K562 (cell line): Measurements from ENCODE around the gene HSF4. TPM values are rescaled to one million over a fixed set of nuclear protein-coding genes. Genes with fewer than 3 reads are reported as not detected.
A peak's percentile ranks its signal among the peaks of the same experiment; 100 is the strongest.

Experiments used
- DACH1 ChIP-seq: fragments of 450-650 bp; IDR thresholded peaks from 2 replicates; pipeline ENCODE4 v1.6.1; 2018; ENCODE audit not compliant: partially characterized antibody
- HCFC1 ChIP-seq: IDR thresholded peaks from 2 replicates; pipeline ENCODE4 v1.6.1; 2012; ENCODE audit warnings: low read depth, low read length, improper control_type of control experiment
- PCBP2 ChIP-seq: fragments of 200-400 bp; formaldehyde crosslinking; IDR thresholded peaks from 2 replicates; pipeline ENCODE4 v1.6.1; 2018; ENCODE audit warnings: low read length, low read depth, mild to moderate bottlenecking, moderate library complexity; ENCODE audit not compliant: poor library complexity, severe bottlenecking
- PURB ChIP-seq: sonication (generic); formaldehyde crosslinking; IDR thresholded peaks from 2 replicates; pipeline ENCODE4 v1.9.0; 2021; ENCODE audit warnings: low read depth, mild to moderate bottlenecking, missing genetic modification reagents
- RUNX1 ChIP-seq: sonication (generic); IDR thresholded peaks from 2 replicates; pipeline ENCODE4 v1.6.1; 2016; ENCODE audit warnings: antibody characterized with exemption, low read depth
- SP1 ChIP-seq: sonication (generic); formaldehyde crosslinking; IDR thresholded peaks from 2 replicates; pipeline ENCODE4 v1.8.1; 2022; ENCODE audit warnings: mild to moderate bottlenecking, missing genetic modification reagents
- ZFP36 ChIP-seq: fragments of 150-350 bp; IDR thresholded peaks from 2 replicates; pipeline ENCODE4 v1.6.1; 2018; ENCODE audit warnings: low read length, low read depth; ENCODE audit not compliant: partially characterized antibody
- ZNF165 ChIP-seq: fragments of 250-450 bp; sonication (Bioruptor Pico); IDR thresholded peaks from 2 replicates; pipeline ENCODE4 v1.4.0; 2020; ENCODE audit warnings: borderline replicate concordance
- polyA plus RNA-seq, 8 experiments: library from polyadenylated mRNA; depleted of rRNA in 4 of 8; stranded (reverse) in 5 of 8; unstranded in 3 of 8; fragments of >200 nt; fragmentation: Nextera tagmentation in 2 of 8; fragmentation: Illumina TruSeq in 1 of 8; extraction: Ambion mirVana in 2 of 8; extraction: Trizol in 1 of 8; gene quantifications; 2 replicates each; pipeline versions ENCODE4 v1.2.1 to v1.2.3, GENCODE V29; 2011 to 2014; ENCODE audit warnings: inconsistent platforms in 1 of 8, missing spikeins in 1 of 8
- total RNA-seq, 7 experiments: library from RNA; depleted of rRNA in 6 of 7; stranded (reverse); fragments of >200 nt in 6 of 7; fragmentation: Illumina TruSeq in 2 of 7; extraction: Trizol in 2 of 7; gene quantifications; 2 replicates each; pipeline versions ENCODE4 v1.2.1 to v1.2.3, GENCODE V29; 2011 to 2021; ENCODE audit warnings: low replicate concordance in 1 of 7
- TF ChIP-seq, protein P1 (sequence below): sonication (generic); formaldehyde crosslinking; IDR thresholded peaks from 2 replicates; pipeline ENCODE4 v1.8.0; 2023; ENCODE audit warnings: missing genetic modification reagents, mild to moderate bottlenecking, borderline replicate concordance
- TF ChIP-seq, protein P2 (sequence below), 2 experiments: IDR thresholded peaks; 2 replicates each; pipeline ENCODE4 v1.6.1; 2011; ENCODE audit warnings: borderline replicate concordance in 1 of 2, control low read depth in 1 of 2, low read depth in 1 of 2, low read length in 1 of 2, mild to moderate bottlenecking in 1 of 2, mixed read lengths in 1 of 2, moderate library complexity in 1 of 2; ENCODE audit not compliant: insufficient read depth in 1 of 2, insufficient read length in 1 of 2, poor library complexity in 1 of 2, severe bottlenecking in 1 of 2; ENCODE audit errors: extremely low read depth in 1 of 2
- TF ChIP-seq, protein P3 (sequence below), 2 experiments: fragments of 450-650 bp; IDR thresholded peaks; 2 replicates each; pipeline ENCODE4 v1.6.1; 2018; ENCODE audit warnings: mild to moderate bottlenecking in 2 of 2, low read depth in 1 of 2; ENCODE audit not compliant: partially characterized antibody in 2 of 2
- TF ChIP-seq, protein P4 (sequence below): sonication (generic); formaldehyde crosslinking; IDR thresholded peaks from 2 replicates; pipeline ENCODE4 v1.8.0; 2023; ENCODE audit warnings: mild to moderate bottlenecking, missing genetic modification reagents

The HSF4 gene
- total and polyA plus RNA-seq, 9 of the 15 experiments (the other 6 are each of a cell fraction or from before 2014, with no cell fraction given), result 0.50 to 35.4 (median 8.8) TPM; not detected in 1

DNA sequence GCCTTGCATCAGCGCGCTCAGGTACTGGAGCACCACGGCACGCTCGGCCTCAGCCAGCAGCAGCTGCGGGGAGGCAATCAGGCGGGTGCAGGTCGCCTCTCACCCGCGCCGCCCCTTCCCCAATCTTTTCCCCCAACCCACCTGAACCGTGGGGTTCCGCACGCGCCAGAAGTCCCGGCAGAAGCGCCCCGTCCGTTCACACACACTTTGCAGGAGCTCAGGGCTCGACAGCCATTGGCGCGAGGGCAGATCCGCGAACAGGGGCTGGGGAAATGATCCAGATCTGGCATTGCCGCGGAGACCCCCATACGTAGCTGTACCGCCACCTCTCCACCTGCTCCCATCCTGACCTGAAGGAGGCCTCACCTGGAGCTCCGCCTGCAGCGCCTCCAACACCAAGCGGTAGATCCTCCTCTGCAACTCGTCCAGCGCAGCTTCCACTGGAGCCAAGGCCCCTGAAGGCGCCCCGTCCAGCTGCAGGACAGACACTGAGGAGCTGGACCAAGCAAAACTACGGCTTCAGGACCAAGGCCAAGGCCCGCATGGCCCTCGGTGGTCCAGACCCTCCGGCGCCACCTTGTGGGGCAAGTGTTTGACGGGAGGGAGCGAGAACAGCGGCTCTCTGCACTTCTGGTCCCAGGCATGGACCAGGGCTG lies 20.6 kb downstream of the HSF4 start (continued):
- TF ChIP-seq, protein P1, sequence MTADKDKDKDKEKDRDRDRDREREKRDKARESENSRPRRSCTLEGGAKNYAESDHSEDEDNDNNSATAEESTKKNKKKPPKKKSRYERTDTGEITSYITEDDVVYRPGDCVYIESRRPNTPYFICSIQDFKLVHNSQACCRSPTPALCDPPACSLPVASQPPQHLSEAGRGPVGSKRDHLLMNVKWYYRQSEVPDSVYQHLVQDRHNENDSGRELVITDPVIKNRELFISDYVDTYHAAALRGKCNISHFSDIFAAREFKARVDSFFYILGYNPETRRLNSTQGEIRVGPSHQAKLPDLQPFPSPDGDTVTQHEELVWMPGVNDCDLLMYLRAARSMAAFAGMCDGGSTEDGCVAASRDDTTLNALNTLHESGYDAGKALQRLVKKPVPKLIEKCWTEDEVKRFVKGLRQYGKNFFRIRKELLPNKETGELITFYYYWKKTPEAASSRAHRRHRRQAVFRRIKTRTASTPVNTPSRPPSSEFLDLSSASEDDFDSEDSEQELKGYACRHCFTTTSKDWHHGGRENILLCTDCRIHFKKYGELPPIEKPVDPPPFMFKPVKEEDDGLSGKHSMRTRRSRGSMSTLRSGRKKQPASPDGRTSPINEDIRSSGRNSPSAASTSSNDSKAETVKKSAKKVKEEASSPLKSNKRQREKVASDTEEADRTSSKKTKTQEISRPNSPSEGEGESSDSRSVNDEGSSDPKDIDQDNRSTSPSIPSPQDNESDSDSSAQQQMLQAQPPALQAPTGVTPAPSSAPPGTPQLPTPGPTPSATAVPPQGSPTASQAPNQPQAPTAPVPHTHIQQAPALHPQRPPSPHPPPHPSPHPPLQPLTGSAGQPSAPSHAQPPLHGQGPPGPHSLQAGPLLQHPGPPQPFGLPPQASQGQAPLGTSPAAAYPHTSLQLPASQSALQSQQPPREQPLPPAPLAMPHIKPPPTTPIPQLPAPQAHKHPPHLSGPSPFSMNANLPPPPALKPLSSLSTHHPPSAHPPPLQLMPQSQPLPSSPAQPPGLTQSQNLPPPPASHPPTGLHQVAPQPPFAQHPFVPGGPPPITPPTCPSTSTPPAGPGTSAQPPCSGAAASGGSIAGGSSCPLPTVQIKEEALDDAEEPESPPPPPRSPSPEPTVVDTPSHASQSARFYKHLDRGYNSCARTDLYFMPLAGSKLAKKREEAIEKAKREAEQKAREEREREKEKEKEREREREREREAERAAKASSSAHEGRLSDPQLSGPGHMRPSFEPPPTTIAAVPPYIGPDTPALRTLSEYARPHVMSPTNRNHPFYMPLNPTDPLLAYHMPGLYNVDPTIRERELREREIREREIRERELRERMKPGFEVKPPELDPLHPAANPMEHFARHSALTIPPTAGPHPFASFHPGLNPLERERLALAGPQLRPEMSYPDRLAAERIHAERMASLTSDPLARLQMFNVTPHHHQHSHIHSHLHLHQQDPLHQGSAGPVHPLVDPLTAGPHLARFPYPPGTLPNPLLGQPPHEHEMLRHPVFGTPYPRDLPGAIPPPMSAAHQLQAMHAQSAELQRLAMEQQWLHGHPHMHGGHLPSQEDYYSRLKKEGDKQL (CRISPR knock-in tag), result peak; percentile 86; the same call in 1 of the 2 replicates
- TF ChIP-seq PURB, result no peak
- TF ChIP-seq HCFC1, result peak; percentile 55
- peak; percentile 81 for TF ChIP-seq SP1 (CRISPR knock-in tag)
- TF ChIP-seq ZNF165, result no peak
- TF ChIP-seq ZFP36, result peak; percentile 30
- no peak for TF ChIP-seq PCBP2
- no peak for TF ChIP-seq RUNX1
- TF ChIP-seq, protein P2, sequence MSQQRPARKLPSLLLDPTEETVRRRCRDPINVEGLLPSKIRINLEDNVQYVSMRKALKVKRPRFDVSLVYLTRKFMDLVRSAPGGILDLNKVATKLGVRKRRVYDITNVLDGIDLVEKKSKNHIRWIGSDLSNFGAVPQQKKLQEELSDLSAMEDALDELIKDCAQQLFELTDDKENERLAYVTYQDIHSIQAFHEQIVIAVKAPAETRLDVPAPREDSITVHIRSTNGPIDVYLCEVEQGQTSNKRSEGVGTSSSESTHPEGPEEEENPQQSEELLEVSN (IDR thresholded peaks at IDR 0.05; ENCODE audit: borderline replicate concordance in 1 of 2, extremely low read depth in 1 of 2, insufficient read depth in 1 of 2, insufficient read length in 1 of 2, low read depth in 1 of 2, low read length in 1 of 2, poor library complexity in 1 of 2, severe bottlenecking in 1 of 2), result peak; percentile 16 to 18
- TF ChIP-seq DACH1, result no peak
- TF ChIP-seq, protein P3, sequence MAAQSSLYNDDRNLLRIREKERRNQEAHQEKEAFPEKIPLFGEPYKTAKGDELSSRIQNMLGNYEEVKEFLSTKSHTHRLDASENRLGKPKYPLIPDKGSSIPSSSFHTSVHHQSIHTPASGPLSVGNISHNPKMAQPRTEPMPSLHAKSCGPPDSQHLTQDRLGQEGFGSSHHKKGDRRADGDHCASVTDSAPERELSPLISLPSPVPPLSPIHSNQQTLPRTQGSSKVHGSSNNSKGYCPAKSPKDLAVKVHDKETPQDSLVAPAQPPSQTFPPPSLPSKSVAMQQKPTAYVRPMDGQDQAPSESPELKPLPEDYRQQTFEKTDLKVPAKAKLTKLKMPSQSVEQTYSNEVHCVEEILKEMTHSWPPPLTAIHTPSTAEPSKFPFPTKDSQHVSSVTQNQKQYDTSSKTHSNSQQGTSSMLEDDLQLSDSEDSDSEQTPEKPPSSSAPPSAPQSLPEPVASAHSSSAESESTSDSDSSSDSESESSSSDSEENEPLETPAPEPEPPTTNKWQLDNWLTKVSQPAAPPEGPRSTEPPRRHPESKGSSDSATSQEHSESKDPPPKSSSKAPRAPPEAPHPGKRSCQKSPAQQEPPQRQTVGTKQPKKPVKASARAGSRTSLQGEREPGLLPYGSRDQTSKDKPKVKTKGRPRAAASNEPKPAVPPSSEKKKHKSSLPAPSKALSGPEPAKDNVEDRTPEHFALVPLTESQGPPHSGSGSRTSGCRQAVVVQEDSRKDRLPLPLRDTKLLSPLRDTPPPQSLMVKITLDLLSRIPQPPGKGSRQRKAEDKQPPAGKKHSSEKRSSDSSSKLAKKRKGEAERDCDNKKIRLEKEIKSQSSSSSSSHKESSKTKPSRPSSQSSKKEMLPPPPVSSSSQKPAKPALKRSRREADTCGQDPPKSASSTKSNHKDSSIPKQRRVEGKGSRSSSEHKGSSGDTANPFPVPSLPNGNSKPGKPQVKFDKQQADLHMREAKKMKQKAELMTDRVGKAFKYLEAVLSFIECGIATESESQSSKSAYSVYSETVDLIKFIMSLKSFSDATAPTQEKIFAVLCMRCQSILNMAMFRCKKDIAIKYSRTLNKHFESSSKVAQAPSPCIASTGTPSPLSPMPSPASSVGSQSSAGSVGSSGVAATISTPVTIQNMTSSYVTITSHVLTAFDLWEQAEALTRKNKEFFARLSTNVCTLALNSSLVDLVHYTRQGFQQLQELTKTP (IDR thresholded peaks at IDR 0.05; ENCODE audit: low read depth in 1 of 2, partially characterized antibody in 2 of 2), result peak in 1 of 2 experiments; percentile 94
- TF ChIP-seq, protein P4, sequence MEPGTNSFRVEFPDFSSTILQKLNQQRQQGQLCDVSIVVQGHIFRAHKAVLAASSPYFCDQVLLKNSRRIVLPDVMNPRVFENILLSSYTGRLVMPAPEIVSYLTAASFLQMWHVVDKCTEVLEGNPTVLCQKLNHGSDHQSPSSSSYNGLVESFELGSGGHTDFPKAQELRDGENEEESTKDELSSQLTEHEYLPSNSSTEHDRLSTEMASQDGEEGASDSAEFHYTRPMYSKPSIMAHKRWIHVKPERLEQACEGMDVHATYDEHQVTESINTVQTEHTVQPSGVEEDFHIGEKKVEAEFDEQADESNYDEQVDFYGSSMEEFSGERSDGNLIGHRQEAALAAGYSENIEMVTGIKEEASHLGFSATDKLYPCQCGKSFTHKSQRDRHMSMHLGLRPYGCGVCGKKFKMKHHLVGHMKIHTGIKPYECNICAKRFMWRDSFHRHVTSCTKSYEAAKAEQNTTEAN, result peak; percentile 91
